Uterine smooth muscle cell (primary cell): ENCODE measurements around the gene GRK2. TPM values are rescaled to one million over a fixed set of nuclear protein-coding genes. Genes with fewer than 3 reads are reported as not detected.

Experiments
- total RNA-seq: library from RNA; depleted of rRNA; stranded (reverse); fragments of >200 nt; gene quantifications from 2 replicates; pipeline ENCODE4 v1.2.3, GENCODE V29; 2014

The GRK2 gene
- 34.7 and 37.3 TPM in 2 replicates for total RNA-seq

GRCh38 chr11:67266449-67267187 is at the start of gene GRK2:
GRK2 (plus strand) TSS chr11:67266473; CDS start chr11:67266700, 227 bp downstream.

GRCh38 chr11:67289226-67289650 is 23.0 kb downstream of the GRK2 start, which contains the start of gene ANKRD13D:
ANKRD13D (plus strand) TSS chr11:67289303; CDS start chr11:67289461, 158 bp downstream.

GRCh38 chr11:67303132-67303834 is 37.0 kb downstream of the GRK2 start, which contains the start of gene SSH3:
SSH3 (plus strand) TSS chr11:67303530; CDS start chr11:67303626, 96 bp downstream.

Other genes starting within 250 kb of the GRK2 start
- under 0.01 and 0.12 TPM in 2 replicates for gene SYT12, start 243.3 kb upstream of the GRK2 start, total RNA-seq
- 4.6 and 14.7 TPM in 2 replicates for gene RHOD, start 209.6 kb upstream of the GRK2 start, total RNA-seq
- gene KDM2A, start 147.2 kb upstream of the GRK2 start, total RNA-seq: 40.0 and 49.5 TPM in 2 replicates
- 30.0 and 34.2 TPM in 2 replicates for gene ANKRD13D, start 22.8 kb downstream of the GRK2 start, total RNA-seq
- gene SSH3, start 37.1 kb downstream of the GRK2 start, total RNA-seq: 14.3 and 15.6 TPM in 2 replicates
- gene POLD4, start 87.1 kb downstream of the GRK2 start, total RNA-seq: 31.8 and 50.0 TPM in 2 replicates
- 2.8 and 3.9 TPM in 2 replicates for gene CLCF1, start 107.1 kb downstream of the GRK2 start, total RNA-seq
- 7.3 and 7.6 TPM in 2 replicates for gene RAD9A, start 125.5 kb downstream of the GRK2 start, total RNA-seq
- 159 and 215 TPM in 2 replicates for gene PPP1CA, start 135.4 kb downstream of the GRK2 start, total RNA-seq
- gene TBC1D10C, start 137.6 kb downstream of the GRK2 start, total RNA-seq: not detected in 2 replicates
- gene CARNS1, start 149.2 kb downstream of the GRK2 start, total RNA-seq: under 0.01 and 0.12 TPM in 2 replicates
- 37.1 and 68.3 TPM in 2 replicates for gene RPS6KB2, start 162.0 kb downstream of the GRK2 start, total RNA-seq
- 0.44 and 0.62 TPM in 2 replicates for gene PTPRCAP, start 171.2 kb downstream of the GRK2 start, total RNA-seq
- gene CORO1B, start 177.0 kb downstream of the GRK2 start, total RNA-seq: 110 and 138 TPM in 2 replicates
- not detected in 2 replicates for gene GPR152, start 186.3 kb downstream of the GRK2 start, total RNA-seq
- not detected in 2 replicates for gene CABP4, start 188.9 kb downstream of the GRK2 start, total RNA-seq
- gene TMEM134, start 202.8 kb downstream of the GRK2 start, total RNA-seq: 28.4 and 30.1 TPM in 2 replicates
- 63.2 and 102 TPM in 2 replicates for gene AIP, start 216.6 kb downstream of the GRK2 start, total RNA-seq
- 12.1 and 16.5 TPM in 2 replicates for gene PITPNM1, start 238.9 kb downstream of the GRK2 start, total RNA-seq
- 14.7 and 30.4 TPM in 2 replicates for gene CDK2AP2, start 241.7 kb downstream of the GRK2 start, total RNA-seq